Embryonic facial prominence (tissue), 1 donor: Measurements from ENCODE around the gene BUB1B.

Experiments
- DNase-seq: peaks from one replicate; pipeline ENCODE4 v3.0.0-alpha.2; 2016; ENCODE audit errors: extremely low spot score

The BUB1B gene

DNA sequence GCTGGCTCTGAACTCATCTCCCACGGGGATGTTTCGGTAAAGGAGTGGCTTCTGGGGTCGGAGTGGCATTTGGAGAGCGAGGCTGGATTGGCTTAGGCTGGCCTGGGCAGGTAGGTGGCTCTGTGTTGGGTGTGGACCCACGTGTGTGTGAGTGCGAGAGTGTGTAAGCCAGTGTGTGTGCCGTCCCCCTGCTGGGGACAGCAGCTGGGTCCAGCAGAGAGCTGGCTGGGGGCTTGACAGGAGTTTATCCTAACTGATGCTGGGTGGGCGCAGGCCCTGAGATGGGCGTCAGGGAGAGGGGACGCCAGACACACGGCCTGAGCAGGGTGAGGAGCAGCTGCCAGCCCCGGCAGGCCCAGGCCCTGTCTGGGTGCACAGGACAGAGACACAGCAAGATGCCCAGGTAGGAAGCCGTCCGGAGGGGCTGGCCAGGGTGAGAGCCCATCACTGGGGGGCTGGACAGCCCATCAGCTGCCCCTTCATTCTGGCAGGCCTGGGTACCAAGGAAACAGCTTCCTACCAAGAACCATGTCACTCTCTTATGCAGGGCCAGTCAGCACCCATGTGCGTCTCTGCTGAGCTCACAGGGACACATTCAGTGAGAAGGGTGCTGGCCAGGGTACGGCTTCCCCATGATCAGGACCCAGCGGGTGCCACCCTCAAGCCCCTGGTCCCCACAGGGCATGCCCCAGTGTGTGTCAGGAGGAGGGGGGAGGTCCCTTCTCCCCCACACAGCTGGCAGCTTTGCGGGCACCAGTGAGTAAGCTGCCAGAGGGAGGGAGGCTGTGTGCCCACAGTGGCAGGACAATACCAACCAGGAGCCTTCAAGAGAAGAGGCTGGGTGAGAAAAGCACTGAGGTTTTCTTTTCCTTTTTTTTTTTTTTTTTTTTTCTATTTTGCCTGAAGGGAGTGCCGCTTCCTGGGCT, 79.1 kb downstream of the BUB1B start:
- DNase-seq = no peak

DNA sequence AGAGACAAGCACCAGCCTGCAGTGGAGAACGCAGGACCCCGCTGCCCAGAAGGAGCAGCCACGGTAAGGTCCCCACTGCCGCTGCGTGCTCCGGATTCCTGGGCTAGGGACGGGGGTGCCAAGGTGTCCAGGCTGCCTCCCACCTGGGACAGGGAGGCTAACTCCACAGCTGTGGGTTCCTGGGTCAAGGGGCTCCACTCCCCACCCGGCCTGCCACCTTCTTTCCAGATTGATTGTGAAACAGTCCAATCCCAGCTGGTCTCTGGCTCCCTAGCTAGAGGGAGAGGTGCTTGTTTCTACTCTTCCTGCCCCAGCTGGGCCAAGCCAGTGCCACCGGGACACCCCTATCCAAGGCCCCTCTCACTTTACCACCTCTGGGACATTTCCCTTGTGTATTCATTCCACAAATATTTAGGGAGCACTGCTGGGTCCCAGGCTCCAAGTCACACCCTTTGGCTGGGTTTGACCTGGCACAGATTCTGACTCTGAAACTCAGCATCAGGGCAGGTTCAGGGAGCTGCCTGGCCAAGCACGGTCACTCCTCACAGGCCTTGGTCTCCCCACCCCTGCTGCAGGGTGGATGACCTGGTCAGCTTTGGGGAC, 79.9 kb downstream of the BUB1B start:
- no peak for DNase-seq

DNA sequence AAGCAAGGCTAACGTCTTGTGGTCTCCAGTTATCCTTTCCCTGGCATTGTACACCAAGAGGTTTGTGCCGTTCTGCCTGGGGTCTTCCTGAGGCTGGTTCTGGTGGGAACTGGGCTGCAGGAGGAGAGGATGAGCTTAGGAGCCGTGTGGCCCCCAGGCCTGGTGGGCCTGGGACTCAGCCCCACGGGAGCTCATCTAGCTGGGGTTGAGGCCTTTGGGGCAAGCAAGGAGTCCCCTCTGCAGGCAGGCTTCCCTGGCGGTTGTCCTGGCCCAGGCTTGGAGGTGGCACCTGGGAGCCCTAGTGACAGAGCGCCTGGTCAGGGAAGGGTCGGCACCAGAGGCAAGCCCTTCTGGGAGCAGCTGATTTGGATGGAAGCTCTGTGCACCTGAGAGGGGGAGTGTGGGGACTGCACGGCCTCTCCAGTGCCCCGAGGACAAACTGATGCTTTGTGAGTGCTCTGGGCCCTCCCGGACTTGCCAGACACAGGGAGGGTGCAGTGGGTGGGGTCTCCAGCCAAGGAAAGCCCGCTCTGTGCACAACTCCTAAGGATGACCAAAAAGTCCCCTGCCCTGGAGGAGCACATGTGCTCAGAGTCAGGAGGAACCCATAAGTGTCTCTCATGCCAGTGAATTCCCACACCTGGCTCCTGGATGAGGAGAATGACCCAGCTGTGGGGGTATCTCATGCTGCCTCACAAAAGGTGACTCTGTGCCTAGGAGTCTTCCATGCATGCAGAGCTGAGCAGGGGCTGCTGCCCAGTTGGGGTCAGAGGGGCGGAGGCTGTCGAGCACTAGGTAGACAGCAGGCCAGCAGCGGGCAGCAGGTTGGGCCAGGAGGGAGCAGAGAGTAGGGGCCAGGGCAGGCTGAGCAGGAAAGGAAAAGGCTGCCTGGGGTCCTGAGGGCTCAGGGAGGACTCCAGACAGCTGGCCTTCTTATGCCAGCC, 80.7 kb downstream of the BUB1B start:
- DNase-seq = no peak

DNA sequence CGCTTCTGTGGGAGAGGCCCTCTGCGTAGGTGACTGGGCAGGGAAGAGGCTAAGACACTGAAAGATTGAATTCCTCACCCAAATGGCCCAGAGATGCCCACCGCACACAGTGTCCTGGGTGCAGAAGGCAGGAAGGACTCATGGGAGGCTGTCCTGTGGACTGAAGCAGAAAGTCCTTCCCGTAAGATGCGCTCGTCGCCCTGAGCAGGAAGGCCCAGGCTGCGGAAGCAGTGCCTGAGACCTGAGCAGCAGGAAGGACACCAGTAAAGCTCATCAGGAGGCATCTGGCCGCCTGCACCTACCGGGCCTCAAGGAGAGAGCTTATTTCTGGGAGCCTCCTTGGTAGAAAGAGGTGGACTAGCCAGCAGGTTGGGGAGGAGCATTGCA, 81.3 kb downstream of the BUB1B start:
- DNase-seq = no peak

DNA sequence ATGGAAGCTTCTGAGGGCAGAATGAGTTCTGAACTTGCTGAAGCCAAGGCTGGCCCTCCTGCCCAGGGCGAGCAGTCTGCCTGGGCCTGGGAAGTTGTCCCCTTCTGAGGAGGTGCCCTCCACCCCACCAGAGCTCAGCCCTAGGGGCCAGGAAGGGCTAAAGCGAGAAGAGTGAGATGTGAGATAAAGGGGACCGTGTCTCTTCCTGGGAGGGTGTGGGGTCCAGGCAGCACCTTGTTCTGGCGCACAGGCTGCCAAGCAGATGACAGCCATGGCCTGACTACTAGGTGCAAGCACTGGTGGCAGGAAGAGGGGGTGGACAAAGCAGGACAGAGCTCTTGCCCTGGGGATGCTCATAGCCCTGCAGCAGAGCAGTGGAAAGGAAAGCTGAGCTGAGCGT, 81.7 kb downstream of the BUB1B start:
- DNase-seq = no peak

DNA sequence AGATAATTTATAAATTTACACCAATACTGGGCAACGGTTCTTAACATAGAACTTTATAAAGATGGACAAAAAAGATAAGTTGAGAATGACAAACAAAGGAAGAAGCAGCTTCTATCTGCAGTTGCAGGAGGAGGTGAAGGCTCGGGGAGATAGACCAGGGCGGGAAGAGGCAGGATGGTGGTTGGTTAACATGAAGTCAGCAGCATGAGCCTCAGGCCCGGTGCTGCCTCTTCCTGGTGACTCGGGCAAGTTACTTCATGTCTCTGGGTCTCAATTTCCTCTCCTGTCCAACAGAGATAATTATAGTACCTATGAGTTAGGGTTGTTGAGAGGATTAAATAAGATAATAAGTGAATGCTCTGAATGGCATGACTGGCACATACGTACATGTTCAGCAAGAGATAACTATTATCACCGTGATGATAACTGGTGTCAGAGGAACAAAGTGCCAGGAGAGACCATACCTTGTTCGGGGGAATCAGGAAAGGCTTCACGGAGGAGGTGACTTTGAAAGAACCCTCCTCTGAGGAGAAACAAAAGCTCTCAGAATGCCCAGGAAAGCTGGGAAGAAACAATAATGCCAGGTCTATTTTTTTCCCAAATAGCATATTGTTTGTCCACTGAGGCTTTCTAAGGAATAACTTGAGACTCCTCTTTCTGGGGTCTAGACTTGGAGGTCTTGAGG, 82.4 kb downstream of the BUB1B start:
- no peak for DNase-seq

DNA sequence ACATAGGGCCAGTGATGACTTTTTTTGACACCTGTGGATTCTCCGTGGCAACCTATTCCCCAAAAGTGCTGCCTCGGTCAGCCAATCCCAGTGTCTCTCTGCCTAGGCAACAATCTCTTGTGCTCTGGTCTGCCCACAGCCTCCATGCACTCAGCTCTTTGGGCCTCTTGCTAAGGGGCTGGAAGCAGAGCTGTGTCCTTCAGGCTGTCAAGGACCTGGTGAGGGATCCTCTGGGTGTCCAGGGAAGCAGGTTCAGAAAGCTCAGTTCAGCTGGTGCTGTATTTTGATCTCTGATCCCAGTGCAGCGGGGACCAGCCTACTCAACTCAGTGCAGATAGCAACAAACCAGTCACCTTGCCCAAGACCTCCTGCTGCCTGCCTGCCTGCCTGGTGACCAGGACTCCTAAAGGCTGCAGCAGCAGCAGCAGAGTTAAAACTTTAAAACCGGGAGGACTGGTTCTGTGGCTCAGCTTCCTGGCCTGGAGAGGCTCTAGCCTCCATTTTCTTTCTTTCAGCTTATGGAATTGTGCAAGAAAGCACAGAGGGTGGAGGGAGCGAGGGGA, 84.2 kb downstream of the BUB1B start:
- DNase-seq = no peak

DNA sequence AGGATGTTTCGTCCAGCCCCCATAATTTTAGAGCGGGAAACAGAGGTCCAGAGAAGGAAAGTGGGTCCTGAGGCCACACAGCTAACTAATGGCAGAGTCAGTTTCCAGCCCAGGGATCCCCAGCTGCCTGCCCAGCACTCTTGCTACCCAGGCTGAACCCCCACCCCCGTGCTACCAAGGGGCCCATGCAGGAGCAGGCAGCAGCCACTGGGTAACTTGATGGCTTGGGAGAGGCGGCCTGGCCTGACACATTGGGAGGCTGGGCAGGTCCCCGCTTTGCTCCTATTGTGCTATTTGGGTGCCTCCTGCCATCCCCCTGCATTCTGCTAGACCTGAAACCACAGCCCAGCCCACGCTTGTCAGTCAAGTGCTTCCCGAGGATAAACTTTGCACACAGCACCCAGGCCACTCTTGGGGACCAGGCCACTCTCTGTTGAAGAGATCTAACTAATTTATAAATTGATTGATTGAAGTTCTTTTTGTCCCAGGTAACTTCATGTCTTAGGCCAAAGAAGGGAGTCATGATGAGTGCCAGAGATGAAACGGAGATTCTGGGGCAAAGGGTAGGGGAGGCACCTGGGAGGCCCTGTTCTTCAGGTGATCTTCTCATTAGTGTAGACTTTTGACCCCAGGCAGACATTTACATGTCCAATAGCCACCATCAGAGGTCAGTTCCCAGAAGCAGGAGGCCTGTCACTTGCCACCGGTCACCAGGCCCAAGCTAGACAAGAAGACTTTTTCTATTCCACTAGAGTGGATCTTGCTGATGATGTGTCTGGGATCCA, 85.0 kb downstream of the BUB1B start:
- DNase-seq = no peak

DNA sequence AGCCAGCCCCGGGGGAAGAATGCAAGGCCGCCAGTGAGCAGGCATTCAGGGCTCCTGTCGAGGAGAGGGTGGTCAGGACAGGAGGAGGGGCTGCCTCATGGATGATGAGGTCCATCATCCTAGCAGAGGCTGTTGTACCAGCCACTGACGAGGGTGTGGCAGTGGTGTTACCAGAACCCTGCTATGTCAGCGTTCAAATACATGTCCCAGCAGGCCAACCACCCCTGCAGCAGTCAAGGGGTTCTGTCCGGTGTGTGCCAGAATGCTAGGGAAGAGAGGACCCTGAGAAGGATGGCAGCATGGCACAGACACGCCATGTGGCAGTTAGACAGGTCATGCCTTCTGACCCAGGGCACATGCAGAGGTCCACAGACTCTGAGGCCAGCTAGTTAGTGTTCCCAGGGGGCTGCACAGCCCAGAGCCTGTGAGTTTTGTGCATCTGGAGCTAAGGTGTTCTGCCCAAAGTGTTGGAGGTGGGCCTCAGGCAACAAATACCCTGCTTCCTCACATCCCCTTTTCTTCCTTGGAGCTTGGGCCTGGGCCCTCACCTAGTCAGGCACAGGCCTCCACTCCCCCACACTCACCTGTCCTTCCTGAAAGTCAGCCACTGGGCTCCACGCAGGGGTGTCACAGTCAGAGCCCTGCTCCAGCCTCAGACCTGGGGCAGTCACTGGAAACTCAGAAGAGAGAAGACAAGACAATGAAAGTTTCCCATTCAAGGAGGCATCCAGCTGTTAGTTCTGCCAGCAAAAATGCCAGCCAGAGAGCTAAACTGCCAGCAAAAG, 85.8 kb downstream of the BUB1B start:
- no peak for DNase-seq

DNA sequence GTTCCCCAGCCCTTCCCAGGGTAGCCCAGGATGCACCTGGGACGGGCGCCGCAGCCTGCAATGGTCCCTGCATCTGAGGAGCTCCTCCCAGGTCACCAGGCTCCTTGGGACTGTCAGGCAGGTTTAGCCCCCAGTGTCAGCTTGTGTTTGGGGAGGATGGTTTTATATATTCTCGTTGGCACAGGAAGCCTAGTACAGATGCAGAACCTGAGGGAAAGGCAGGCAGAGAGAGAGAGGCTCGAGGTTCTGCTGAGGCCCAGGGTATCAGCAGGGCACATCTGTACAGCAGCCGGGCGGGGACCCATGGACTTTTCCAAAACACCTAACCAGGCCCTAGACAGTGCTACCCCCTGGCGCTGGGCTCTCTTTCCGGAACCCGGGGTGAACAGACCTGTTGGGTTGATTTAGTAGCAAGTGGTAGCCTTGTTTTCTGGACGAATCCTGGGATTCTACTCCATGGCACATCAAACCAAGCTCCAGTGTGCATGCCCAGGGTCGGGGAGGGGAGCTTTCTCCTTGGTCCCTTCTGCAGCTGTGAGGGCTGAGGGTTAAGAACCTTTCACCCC, 86.6 kb downstream of the BUB1B start:
- no peak for DNase-seq

DNA sequence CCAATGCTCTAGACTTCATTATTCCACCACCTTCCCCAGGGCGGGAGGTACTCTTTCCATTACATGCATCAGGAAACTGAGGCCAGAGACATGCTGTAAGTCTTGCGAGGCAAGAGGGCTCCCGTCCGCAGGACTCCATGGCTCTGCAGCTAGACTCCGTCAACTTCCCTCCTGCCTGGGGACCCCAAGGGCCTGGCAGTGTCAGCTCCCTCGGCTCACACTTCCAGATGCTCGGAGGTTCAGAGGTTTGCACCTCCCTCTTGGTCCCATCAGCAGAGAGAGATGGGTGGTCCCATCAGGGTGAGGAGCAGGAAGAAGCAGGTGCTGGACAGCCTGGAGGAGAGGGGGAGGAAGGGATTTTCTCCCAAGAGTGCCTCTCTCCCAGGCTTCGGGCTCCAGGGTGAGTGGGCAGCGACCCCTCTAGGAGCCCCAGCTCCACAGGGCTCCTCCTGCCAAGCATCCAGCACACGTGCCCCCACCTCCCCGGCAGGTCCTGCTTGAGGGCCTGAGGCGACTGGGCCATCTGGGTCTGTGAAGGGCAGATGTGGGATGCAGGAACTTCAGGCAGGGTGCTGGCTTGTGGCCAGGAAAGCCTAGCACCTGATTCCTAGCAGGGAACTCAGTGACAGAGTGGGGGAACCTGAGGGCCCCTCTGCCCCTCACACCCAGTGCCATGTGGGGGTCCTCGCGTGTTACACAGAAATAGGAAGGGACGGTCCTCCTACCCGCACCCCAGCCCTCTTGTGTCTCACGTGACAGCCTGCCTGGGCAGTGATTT, 87.3 kb downstream of the BUB1B start:
- no peak for DNase-seq

DNA sequence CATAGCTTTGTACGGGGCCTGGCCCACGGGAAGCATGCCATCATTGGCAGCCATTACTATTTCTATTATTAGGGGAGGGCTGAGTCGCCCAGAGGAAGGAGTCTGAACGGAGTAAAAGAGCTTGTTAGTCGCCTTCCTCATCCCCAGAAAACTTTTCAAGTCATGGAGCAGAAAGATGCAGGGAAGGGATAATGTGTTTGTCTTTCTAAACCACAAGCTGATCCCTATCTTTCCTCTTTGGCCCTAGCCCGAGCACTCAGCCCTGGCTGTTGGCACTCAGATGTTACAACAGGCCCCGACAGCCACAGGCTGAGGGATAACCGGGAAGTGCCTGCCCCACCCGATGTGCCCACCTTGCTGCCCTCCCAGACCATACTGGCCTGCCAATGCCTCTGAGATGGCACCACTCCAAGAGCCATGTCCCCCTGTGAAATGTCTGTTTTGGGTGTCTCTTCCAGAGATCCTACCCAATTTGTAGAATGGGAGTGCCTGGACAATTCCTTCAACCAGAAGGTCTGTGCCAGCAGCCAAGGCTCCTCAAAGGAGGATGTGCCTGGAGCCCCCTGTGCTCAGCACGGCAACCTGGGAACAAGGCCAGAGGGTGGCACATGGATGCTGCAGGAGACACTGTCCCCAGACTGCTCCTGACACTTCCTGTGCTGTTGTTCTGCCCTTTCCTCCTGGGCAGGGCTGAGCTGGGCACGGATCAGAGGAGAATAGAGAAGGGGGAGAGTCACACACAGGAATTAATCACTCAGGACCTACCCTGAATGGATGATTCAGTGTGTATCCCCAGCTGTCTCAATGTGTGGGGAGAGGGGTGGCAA, 88.8 kb downstream of the BUB1B start:
- DNase-seq = no peak

DNA sequence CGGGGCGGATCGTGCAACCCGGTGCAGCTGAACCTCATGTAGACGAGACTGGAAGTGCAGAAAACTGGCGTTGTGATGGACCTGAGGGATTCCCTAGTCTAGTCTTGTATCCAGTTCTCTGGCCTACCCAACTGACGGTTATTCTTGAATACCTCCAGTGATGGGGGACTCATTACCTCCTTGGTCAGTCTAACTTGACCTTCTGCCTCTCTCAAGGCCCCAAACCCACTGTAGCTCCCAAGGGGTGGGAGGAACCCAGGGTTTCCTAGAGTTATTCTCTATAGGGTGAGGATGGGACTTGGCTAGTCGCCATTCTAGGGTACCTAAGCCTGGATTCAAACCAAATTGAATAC, 89.4 kb downstream of the BUB1B start:
- no peak for DNase-seq

DNA sequence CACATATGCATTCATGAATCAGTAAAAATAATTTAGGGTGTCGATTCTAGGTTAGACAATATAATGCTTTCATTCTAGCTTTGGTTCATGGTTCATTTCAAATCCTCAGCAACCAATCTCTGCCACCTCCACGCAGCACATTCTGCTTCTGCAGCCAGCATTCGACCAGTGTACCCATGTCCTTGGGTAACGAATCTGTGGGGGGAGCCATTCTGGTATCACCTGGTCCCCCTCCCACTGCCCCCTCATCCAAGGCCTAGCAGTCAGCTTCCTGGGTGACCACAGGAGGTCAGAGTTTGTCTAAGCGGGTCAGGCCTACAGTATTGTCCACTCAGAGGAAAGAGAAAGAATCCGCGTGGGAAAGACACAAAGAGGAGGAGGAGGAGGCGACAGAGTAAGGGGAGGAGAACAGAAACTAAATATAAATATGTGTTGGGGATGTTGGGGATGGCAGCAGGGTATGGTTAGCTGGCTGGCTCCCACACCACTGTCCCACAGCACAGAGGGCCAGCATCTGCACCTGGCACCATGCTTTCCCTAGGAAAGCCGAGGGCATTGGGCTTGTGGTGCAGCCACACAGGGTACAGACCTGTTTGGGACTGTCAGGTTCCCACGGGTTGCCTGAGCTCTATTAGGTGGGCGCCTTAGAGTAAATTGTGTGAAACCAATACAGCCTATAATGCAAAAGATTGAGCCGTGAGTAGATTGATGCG, 90.1 kb downstream of the BUB1B start:
- DNase-seq = no peak

DNA sequence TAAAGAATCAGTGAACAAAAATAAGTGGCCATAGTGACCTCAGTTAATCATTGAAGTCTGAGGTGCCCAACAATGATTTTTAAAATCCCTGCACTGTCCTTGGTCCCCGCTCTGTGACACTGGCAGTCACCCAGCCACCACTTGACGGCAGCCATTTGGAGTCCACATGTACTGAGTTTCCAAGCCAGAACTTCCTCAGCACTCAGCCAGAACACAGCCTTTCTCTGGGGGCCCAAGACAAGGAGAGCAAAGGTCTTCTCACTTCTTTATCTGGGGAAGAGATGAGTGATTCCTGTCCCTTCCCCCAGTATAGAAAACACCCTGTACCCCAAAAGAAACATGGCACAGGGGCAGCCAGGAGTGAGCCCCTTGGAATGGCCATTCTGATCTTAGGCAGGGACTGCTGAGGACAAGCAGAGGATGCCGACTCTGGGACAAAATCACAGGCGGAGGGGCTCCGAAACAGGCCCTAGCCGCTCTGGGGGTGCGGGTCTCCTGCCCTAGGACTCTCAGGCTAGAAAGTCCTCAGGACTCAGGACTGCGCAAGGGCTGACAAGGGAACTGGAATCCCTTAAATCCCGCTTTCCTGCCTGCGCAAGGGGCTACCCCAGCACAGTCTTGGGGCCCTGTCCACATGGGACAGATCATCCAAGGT, 90.7 kb downstream of the BUB1B start:
- no peak for DNase-seq

DNA sequence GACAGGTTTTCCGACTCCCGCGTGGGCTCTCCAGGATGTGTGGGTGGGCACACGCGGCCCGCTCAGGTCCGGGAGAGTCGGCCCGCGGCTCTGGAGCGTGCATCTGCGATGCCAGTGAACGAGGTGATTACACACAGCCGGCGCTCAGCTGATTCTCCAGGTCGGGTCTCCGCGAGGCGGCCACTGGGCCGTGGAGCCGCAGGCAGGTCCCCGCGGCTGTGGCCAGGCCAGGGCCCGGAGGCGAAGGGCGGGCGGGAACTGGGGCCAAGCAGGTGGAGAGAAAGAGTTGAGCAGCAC, 91.2 kb downstream of the BUB1B start:
- DNase-seq = no peak
